Measurements from ENCODE around the gene TMEM109.
A peak's percentile ranks its signal among the peaks of the same experiment; 100 is the strongest.

TMEM109 gene

DNA sequence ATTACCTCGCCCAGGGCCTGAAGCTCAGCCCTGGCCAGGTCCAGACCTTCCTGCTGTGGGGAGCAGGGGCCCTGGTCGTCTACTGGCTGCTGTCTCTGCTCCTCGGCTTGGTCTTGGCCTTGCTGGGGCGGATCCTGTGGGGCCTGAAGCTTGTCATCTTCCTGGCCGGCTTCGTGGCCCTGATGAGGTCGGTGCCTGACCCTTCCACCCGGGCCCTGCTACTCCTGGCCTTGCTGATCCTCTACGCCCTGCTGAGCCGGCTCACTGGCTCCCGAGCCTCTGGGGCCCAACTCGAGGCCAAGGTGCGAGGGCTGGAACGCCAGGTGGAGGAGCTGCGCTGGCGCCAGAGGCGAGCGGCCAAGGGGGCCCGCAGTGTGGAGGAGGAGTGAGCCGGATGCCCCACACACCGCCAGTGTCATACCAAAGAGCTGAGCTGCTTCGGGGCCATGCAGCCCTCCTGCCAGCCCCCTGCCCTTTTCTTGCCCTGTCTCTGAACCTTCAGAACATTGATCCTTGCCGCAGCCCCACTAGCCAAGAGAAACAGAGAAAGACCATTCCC is 7.9 kb downstream of the TMEM109 start:
- in situ Hi-C loops (cut with MboI; ENCODE audit: low sequenced_read_pairs) = loop anchor here (25.0 kb wide), 1 partner anchor 810 kb away; no protein-coding TSS in a partner anchor
- Histone ChIP-seq H3K36me3 (replicated peaks) (peaks cover 37% of the 10 kb centered on the region), H3K27me3 (ENCODE audit: low read depth) (no peaks in the 10 kb centered on the region), H3K4me3 (no peak overlapping the region), H3K9me3 (no peaks in the 10 kb centered on the region), H3K4me1 (peaks cover 13% of the 10 kb centered on the region)
- DNase-seq (ENCODE audit: low spot score in 2 of 2) = no peak

- Histone ChIP-seq H3K36me3 (replicated peaks) (peaks cover 37% of the 10 kb centered on the region), H3K4me3 (no peak overlapping the region), H3K4me1 (peaks cover 11% of the 10 kb centered on the region), H3K9me3 (no peaks in the 10 kb centered on the region), H3K27me3 (ENCODE audit: low read depth) (no peaks in the 10 kb centered on the region)
- in situ Hi-C loops (cut with MboI; ENCODE audit: low sequenced_read_pairs) = loop anchor here (25.0 kb wide), 1 partner anchor 811 kb away; no protein-coding TSS in a partner anchor
- DNase-seq (ENCODE audit: low spot score in 2 of 2) = no peak
These were observed 8.9 kb downstream of the TMEM109 start for GRCh38 chr11:60922906-60923305.

- H3K27me3 ChIP-seq (ENCODE audit: low read depth) = no peaks in the 10 kb centered on the region
- H3K4me3 ChIP-seq = no peak overlapping the region
- in situ Hi-C loops (cut with MboI; ENCODE audit: low sequenced_read_pairs) = loop anchor here (25.0 kb wide), 1 partner anchor 811 kb away; no protein-coding TSS in a partner anchor
- H3K4me1 ChIP-seq = peaks cover 8% of the 10 kb centered on the region
- H3K9me3 ChIP-seq = no peaks in the 10 kb centered on the region
- H3K36me3 ChIP-seq (replicated peaks) = peaks cover 41% of the 10 kb centered on the region
- DNase-seq (ENCODE audit: low spot score in 2 of 2) = no peak
These were observed 9.4 kb downstream of the TMEM109 start for GRCh38 chr11:60923326-60923725.

GRCh38 chr11:60923800-60924109 is 9.8 kb downstream of the TMEM109 start:
- H3K4me3 ChIP-seq = peak overlapping the region; percentile 73
- peaks cover 39% of the 10 kb centered on the region for H3K36me3 ChIP-seq (replicated peaks)
- H3K4me1 ChIP-seq = peaks cover 8% of the 10 kb centered on the region
- no peaks in the 10 kb centered on the region for H3K27me3 ChIP-seq (ENCODE audit: low read depth)
- in situ Hi-C loops (cut with MboI; ENCODE audit: low sequenced_read_pairs) = loop anchor here (25.0 kb wide), 1 partner anchor 811 kb away; no protein-coding TSS in a partner anchor
- no peak for DNase-seq (ENCODE audit: low spot score in 2 of 2)
- H3K9me3 ChIP-seq = no peaks in the 10 kb centered on the region

DNA sequence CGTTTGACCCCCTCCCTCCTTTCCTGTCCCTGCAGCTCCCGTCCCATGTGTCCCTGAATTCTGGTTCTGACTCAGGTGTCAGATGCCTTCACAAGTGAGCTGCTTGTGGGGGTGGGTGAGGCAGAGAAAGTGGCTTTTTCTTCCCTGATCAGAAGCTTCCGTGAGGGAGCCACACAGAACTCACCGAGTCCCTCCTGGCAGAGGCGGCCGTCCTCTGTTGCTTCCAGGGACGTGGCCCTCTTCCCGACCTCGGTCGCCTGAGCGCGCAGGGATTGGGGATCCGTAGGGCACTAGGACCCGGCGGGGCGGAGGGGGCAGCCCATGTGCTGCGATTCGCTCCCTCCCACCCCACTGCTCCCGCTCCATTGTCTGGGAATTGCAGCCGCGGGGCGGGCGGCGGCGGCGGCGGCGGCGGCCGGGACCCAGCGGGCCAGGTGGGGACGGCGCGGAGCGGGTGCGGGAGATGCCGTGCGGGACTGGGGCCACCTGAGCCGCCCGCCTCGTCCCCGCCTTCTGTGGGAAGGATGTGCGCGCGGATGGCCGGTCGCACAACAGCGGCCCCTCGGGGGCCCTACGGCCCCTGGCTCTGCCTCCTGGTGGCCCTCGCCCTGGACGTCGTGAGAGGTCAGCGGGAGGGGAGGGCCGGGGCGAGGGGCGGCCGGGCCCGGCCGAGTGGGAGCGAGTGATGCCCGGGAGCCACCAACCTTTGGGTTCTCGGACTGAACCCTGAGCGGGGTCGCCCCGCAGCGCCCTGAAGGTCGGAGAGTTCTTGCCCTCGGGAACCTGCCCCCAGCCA is 10.3 kb downstream of the TMEM109 start, which contains the start of gene TMEM132A:
TMEM132A (plus strand) TSS at position 351 of the 796 bp plus-strand sequence; CDS start at position 525, 174 bp downstream.
- H3K9me3 ChIP-seq = no peaks in the 10 kb centered on the region
- H3K4me1 ChIP-seq = peaks cover 8% of the 10 kb centered on the region
- peak within 1 kb of the TSS; percentile 73 for H3K4me3 ChIP-seq
- in situ Hi-C loops (cut with MboI; ENCODE audit: low sequenced_read_pairs) = loop anchor here (25.0 kb wide), 1 partner anchor 812 kb away; no protein-coding TSS in a partner anchor
- H3K27me3 ChIP-seq (ENCODE audit: low read depth) = no peaks in the 10 kb centered on the region
- peaks cover 34% of the 10 kb centered on the region for H3K36me3 ChIP-seq (replicated peaks)
- DNase-seq (ENCODE audit: low spot score in 2 of 2) = peak; percentile 82 to 91

DNA sequence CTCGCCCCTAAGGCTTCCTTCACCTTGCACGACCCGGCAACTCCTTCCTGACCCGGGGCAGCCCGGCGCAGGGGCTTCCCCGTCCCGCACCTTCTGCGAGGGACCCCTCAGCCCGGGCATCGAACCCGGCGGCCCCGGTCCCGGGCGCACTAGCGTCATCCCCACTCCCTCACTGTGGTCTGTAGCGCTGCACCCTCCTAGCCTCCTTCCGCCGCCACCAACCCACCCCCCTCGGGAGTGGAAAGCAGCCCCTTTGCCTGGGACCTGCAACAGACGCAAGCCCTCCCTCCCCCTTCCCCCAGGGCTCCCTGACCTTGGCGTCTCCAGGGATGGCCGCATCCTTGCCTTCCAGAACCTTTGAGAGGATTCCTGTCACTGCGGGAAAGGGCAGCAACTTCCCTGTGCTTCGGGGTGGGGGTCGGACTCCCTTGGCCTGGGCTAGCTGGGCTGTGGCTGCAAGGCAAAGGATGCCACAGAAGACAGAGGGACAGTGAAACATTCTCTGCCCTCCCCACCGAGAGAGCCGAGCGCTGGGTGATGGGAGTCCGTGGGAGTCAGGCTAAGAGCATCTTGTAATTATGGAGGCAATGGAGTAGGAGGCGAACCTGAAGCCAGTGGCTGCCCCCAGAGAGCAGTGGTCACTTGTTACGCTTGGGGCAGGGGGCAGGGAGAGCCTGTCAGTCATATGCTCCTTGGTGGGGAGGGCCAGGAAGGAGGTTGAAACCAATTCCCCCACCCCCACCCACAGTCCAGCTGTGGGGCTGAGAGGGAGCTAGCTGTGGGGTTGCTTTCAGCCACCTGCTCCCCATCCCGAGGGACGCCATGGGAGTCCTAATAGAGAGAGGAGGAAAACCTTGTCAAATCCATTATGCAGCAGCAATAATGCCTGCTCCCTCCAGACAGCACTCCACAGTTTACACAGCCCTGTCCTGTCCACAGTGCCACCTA is 11.2 kb downstream of the TMEM109 start:
- no peaks in the 10 kb centered on the region for H3K9me3 ChIP-seq
- DNase-seq (ENCODE audit: low spot score in 2 of 2) = peak in 1 of 2 experiments; percentile 37
- H3K4me1 ChIP-seq = peaks cover 8% of the 10 kb centered on the region
- in situ Hi-C loops (cut with MboI; ENCODE audit: low sequenced_read_pairs) = loop anchor here (25.0 kb wide), 1 partner anchor 813 kb away; no protein-coding TSS in a partner anchor
- H3K27me3 ChIP-seq (ENCODE audit: low read depth) = no peaks in the 10 kb centered on the region
- H3K36me3 ChIP-seq (replicated peaks) = peaks cover 27% of the 10 kb centered on the region
- peak overlapping the region; percentile 73 for H3K4me3 ChIP-seq

DNA sequence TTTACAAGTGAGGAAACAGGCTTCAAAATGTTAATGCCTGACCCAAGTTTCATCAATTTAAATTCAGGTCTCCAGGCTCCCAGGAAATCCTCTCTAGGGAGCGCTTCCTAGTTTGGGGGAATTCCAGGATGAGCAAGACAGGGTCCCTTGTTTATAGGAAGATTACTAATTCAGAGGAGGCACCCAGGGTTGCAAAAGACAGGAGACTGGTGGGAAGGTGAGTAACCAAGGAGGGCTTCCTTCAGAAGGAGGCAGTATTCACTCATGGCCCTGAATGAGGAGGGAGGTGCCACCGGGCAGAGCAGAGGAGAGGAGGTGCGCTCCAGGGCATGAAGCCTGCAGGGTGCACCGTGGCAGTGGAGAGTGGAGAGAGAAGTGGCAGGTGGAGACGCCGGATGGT is 11.9 kb downstream of the TMEM109 start:
- Histone ChIP-seq H3K36me3 (replicated peaks) (peaks cover 24% of the 10 kb centered on the region), H3K4me1 (peaks cover 8% of the 10 kb centered on the region), H3K27me3 (ENCODE audit: low read depth) (no peaks in the 10 kb centered on the region), H3K9me3 (no peaks in the 10 kb centered on the region), H3K4me3 (no peak overlapping the region; the same call in 1 of the 2 replicates)
- in situ Hi-C loops (cut with MboI; ENCODE audit: low sequenced_read_pairs) = no loop called here
- DNase-seq (ENCODE audit: low spot score in 2 of 2) = no peak

DNA sequence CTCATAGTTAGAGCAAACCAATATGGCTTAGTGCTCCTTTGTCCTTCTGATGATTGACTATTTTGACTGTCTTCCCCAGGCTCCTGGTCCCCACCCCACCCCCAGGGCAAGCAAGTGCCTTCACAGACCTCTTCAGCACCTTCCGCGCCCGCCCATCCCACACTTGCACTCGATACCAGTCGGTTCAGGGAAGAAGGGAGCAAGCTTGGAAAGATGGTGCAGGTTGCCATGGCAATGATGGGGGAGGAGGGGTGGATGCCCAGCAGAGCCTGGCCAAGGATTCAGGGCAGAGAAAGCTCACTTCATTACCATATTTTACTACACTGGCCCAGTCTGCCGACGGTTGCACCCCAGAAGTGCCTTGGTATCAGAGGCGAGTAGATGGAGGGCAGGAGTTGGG is 12.5 kb downstream of the TMEM109 start:
- H3K4me3 ChIP-seq = no peak overlapping the region
- H3K9me3 ChIP-seq = no peaks in the 10 kb centered on the region
- no peak for DNase-seq (ENCODE audit: low spot score in 2 of 2)
- peaks cover 22% of the 10 kb centered on the region for H3K36me3 ChIP-seq (replicated peaks)
- peaks cover 8% of the 10 kb centered on the region for H3K4me1 ChIP-seq
- in situ Hi-C loops (cut with MboI; ENCODE audit: low sequenced_read_pairs) = no loop called here
- H3K27me3 ChIP-seq (ENCODE audit: low read depth) = no peaks in the 10 kb centered on the region

DNA sequence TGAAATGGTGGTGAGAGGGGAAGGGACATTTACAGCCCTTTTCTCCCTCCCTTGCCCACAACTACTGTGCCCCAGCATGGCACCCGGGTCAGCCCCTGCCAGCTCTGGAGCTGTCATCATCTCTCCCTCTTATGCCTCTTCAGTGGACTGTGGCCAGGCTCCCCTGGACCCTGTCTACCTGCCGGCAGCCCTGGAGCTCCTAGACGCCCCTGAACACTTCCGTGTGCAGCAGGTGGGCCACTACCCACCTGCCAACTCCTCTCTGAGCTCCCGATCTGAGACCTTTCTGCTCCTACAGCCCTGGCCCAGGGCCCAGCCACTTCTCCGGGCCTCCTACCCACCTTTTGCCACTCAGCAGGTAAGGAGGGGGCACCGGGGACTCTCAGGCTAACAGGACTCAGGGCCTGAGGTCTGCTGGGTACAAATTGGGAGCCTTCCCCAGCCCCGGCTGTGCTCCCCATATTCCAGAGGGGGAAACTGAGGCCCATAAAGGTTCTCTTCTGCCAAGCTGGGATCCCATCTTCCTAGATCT is 13.2 kb downstream of the TMEM109 start:
- H3K9me3 ChIP-seq = no peaks in the 10 kb centered on the region
- H3K4me1 ChIP-seq = peaks cover 8% of the 10 kb centered on the region
- H3K27me3 ChIP-seq (ENCODE audit: low read depth) = no peaks in the 10 kb centered on the region
- DNase-seq (ENCODE audit: low spot score in 2 of 2) = no peak
- in situ Hi-C loops (cut with MboI; ENCODE audit: low sequenced_read_pairs) = no loop called here
- no peak overlapping the region for H3K4me3 ChIP-seq
- H3K36me3 ChIP-seq (replicated peaks) = peaks cover 22% of the 10 kb centered on the region

GRCh38 chr11:60927600-60927999 is 13.6 kb downstream of the TMEM109 start:
- Histone ChIP-seq H3K27me3 (ENCODE audit: low read depth) (no peaks in the 10 kb centered on the region), H3K4me3 (no peak overlapping the region), H3K36me3 (replicated peaks) (peaks cover 23% of the 10 kb centered on the region), H3K4me1 (peaks cover 8% of the 10 kb centered on the region), H3K9me3 (no peaks in the 10 kb centered on the region)
- DNase-seq (ENCODE audit: low spot score in 2 of 2) = no peak
- in situ Hi-C loops (cut with MboI; ENCODE audit: low sequenced_read_pairs) = no loop called here

- Histone ChIP-seq H3K4me3 (no peak overlapping the region), H3K27me3 (ENCODE audit: low read depth) (no peaks in the 10 kb centered on the region), H3K9me3 (no peaks in the 10 kb centered on the region), H3K4me1 (peaks cover 8% of the 10 kb centered on the region), H3K36me3 (replicated peaks) (peaks cover 23% of the 10 kb centered on the region)
- in situ Hi-C loops (cut with MboI; ENCODE audit: low sequenced_read_pairs) = no loop called here
- DNase-seq (ENCODE audit: low spot score in 2 of 2) = peak in 1 of 2 experiments; percentile 5
These were observed 14.6 kb downstream of the TMEM109 start for GRCh38 chr11:60928563-60929001.

DNA sequence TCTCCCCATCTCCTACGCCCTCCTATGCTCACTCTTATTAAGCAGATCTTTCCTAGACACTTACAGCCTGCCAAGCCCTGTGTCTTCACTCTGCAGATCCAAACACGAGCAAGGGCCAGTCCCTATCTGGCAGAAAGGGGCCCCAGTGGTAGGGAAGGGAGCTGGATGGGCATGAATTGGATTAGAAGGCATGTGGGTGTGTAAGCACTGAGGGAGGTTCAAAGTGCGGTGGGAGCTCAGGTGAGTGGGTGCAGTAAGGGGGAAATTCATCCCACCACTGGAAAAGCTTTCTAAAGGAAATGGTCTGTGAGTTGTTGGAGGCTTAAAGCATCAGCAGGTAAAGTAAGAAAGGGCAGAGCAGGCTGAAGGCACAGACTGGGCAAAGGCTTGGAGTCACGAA is 15.8 kb downstream of the TMEM109 start:
- Histone ChIP-seq H3K4me1 (peaks cover 4% of the 10 kb centered on the region; the same call in 1 of the 2 replicates), H3K36me3 (replicated peaks) (peaks cover 23% of the 10 kb centered on the region), H3K9me3 (no peaks in the 10 kb centered on the region), H3K4me3 (no peak overlapping the region), H3K27me3 (ENCODE audit: low read depth) (no peaks in the 10 kb centered on the region)
- no peak for DNase-seq (ENCODE audit: low spot score in 2 of 2)
- in situ Hi-C loops (cut with MboI; ENCODE audit: low sequenced_read_pairs) = no loop called here

DNA sequence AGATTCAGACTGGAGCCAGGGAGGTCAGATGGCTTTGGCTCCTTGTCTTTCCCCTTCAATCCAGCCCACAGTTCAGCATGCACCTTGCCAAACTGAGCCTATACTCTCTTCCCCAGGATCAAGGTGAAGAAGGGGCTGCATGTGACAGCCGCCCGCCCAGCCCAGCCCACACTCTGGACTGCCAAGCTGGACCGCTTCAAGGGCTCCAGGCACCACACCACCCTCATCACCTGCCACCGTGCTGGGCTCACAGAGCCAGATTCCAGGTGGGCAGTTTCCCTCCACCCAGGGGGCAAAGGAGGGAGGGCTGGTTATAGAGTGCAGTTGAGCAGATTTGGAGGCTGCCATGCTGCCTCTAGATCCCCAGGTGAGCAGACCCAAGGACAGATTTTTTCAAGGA is 16.4 kb downstream of the TMEM109 start:
- H3K36me3 ChIP-seq (replicated peaks) = peaks cover 23% of the 10 kb centered on the region
- in situ Hi-C loops (cut with MboI; ENCODE audit: low sequenced_read_pairs) = no loop called here

More for the DNA sequence above, 16.4 kb downstream of the TMEM109 start:
- Histone ChIP-seq H3K9me3 (no peaks in the 10 kb centered on the region), H3K4me1 (peaks cover 1% of the 10 kb centered on the region; the same call in 1 of the 2 replicates), H3K27me3 (ENCODE audit: low read depth) (no peaks in the 10 kb centered on the region), H3K4me3 (no peak overlapping the region)
- DNase-seq (ENCODE audit: low spot score in 2 of 2) = no peak

Data from HAP-1 (cell line).